NCI-H2171 (cell line): ENCODE data around the gene NUDCD2.
"Not testable (repeated sequence)": the region's sequence is repeated elsewhere in the genome, so short reads cannot be mapped to it uniquely, and the experiment has no call there.

Experiments
- DNase-seq: peaks from one replicate; lab custom pipeline; 2025; lab: John Stamatoyannopoulos, UW

The NUDCD2 gene

GRCh38 chr5:163426128-163426527 lies 33.8 kb downstream of the NUDCD2 start:
- not testable (repeated sequence) for DNase-seq

GRCh38 chr5:163424836-163425235 lies 35.1 kb downstream of the NUDCD2 start:
- no peak for DNase-seq

- DNase-seq = not testable (repeated sequence)
Observed at GRCh38 chr5:163415673-163416072, 44.2 kb downstream of the NUDCD2 start.

DNA sequence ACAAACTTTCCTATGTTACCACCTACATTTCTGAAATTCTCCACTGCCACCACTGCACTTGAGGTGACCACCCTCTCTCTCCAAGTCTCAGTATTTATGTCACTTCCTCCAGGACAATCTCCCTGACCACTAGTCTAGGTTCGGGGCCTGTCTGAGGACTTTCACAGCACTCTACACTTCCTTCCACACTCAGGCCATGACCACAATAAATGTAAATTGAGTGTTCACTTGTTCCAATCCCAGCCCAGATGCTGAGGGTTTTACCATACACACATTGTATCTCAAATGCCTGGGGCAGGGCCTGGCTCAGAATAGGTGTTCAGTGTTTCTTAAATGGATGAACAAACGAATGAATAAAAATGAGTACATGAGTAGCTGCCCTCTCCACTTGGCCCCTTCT lies 49.4 kb downstream of the NUDCD2 start:
- no peak for DNase-seq

GRCh38 chr5:163409384-163409783 lies 50.5 kb downstream of the NUDCD2 start:
- no peak for DNase-seq

GRCh38 chr5:163408311-163408923 lies 51.5 kb downstream of the NUDCD2 start:
- DNase-seq = peak; percentile 6

DNA sequence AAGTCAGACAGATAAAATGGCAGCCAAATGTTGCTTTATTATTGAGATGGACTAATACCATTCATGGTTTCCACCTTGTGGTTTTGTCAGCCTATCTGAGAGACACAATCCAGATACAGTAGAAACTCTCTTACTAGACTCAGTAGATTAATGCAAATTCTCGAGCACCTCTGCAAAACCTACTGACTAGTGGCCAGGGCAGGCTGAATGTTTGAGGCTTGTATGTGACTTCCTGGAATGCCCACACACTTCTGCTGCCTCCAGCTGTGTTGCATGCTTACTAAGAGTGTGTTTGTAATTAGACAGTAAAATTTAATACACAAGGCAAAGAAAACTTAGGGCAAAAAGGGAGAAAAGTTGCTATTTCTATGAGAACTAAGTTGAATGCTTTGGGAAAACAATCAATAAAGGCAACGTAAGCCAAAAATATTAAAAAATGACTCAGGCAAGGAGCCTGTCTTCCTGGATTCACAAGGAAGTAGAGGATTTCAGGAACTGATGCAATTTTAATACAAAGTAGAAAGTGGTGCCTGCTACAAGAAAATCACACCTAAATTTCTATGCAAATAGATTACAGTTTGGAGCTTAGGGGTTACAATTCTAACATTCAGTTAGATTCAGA lies 52.8 kb downstream of the NUDCD2 start:
- no peak for DNase-seq

DNA sequence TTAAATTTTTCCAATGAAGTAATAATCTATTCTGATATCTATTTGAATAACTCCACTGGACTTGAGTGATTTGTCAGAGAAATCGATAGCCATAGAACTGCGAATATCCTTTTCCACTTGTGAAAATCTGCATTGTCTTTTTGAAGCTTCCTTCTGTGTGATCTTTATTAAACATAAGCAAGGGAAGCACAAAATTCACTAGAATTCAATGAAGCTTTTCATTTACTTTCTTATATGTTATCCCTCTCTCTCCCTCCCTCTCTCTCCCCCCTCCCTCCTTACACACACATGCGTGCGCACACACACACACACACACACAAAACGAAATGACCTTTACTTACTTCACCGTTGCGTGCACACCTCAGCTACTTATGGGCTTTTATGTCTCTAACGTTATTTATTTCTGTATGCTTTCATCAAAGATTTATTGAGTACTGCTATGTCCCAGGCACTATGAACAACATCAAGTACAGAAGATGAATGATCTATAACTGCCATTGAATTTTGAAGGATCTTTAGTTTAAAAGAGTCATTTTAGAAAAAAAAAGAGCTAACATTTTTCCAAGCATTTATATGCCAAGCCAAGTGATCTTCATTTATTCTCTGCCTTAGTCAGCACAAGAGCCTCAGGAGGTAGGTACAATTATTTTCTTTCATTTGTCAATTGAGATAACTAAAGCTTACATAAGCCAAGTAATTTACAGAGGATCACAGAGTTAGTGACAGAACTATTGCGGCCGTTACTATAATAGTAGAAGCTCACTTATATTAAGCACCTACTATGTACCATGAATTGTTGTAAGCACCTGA lies 55.3 kb downstream of the NUDCD2 start:
- DNase-seq = no peak

- no peak for DNase-seq
Observed at GRCh38 chr5:163402007-163402406, 57.9 kb downstream of the NUDCD2 start.

DNA sequence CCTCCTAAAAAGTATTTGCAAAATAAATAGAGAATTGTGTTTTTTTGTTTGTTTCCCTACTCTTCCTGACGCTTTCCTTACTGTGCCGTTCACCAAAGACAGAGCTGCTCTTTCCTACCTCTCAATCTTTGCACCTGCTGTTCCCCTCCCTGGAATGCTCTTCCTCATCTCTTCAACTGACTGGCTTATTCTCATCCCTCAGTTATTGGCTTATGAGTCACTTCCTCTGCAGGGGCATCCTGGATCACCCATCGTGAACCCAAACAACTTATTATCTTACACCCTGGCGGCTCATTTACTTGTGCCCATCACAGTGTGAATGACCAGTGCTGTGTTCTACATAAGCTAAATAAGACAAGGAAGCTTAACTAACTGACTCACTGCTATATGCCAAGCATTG lies 58.6 kb downstream of the NUDCD2 start:
- no peak for DNase-seq

DNA sequence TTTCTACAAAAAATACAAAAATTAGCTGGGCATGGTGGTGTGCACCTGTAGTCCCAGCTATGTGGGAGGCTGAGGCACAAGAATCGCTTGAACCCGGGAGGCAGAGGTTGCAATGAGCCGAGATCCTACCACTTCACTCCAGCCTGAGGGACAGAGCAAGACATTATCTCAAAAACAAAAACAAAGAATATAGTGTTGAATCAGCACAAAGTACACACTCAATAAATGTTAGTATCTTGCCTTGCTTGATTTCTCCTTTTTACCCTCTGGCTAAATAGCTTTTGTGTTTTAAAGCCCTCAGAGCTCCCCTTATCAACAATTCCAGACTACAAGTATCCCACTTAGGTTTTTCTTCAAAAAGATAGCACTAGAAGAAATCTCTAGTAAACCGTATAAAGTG lies 60.0 kb downstream of the NUDCD2 start:
- DNase-seq = no peak

- no peak for DNase-seq
Observed at GRCh38 chr5:163397354-163397753, 62.5 kb downstream of the NUDCD2 start.

DNA sequence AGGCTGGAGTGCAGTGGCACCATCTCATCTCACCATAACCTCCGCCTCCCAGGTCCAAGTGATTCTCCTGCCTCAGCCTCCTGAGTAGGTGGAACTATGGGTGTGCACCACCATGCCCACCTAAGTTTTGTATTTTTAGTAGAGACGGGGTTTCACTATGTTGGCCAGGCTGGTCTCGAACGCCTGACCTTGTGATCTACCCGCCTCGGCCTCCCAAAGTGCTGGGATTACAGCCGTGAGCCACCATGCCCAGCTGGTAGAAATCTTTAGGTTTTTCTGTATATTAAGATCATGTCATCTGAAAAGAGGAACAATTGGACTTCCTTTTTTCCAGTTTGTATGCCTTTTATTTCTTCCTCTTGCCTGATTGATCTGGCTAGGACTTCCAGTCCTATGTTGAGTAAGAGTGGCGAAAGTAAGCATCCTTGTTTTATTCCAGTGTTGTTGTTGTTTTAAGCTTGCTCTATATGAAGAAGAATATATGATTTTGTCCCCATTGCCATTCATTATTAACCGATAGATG lies 63.0 kb downstream of the NUDCD2 start:
- DNase-seq = not testable (repeated sequence)
